A673 (cell line): Measurements from ENCODE around the gene LRRC3B.

Experiments
- EZH2 ChIP-seq: fragments of 200-600 bp; sonication (generic); IDR thresholded peaks from 2 replicates; pipeline ENCODE4 v1.6.1; 2017; ENCODE audit warnings: borderline replicate concordance, low read depth, mild to moderate bottlenecking, mixed read lengths, antibody characterized with exemption, low read length; ENCODE audit not compliant: poor library complexity, severe bottlenecking
- TF ChIP-seq, protein P1 (sequence below): fragments of 300-800, 200-600 bp; sonication (generic); conservative IDR thresholded peaks from 2 replicates; pipeline ENCODE4 v1.5.1; 2017; ENCODE audit warnings: low read depth, mild to moderate bottlenecking, antibody characterized with exemption, low read length, moderate library complexity, mixed read lengths

GRCh38 chr3:26708501-26708900 lies 85.9 kb downstream of the LRRC3B start:
- TF ChIP-seq EZH2 = no peak
- TF ChIP-seq, protein P1, sequence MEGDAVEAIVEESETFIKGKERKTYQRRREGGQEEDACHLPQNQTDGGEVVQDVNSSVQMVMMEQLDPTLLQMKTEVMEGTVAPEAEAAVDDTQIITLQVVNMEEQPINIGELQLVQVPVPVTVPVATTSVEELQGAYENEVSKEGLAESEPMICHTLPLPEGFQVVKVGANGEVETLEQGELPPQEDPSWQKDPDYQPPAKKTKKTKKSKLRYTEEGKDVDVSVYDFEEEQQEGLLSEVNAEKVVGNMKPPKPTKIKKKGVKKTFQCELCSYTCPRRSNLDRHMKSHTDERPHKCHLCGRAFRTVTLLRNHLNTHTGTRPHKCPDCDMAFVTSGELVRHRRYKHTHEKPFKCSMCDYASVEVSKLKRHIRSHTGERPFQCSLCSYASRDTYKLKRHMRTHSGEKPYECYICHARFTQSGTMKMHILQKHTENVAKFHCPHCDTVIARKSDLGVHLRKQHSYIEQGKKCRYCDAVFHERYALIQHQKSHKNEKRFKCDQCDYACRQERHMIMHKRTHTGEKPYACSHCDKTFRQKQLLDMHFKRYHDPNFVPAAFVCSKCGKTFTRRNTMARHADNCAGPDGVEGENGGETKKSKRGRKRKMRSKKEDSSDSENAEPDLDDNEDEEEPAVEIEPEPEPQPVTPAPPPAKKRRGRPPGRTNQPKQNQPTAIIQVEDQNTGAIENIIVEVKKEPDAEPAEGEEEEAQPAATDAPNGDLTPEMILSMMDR = no peak
